Measurements from ENCODE around the gene CDPF1. TPM values are rescaled to one million over a fixed set of nuclear protein-coding genes. Genes with fewer than 3 reads are reported as not detected.

The CDPF1 gene
- total and polyA plus RNA-seq, 2 donors (not counting 3 experiments of a cell fraction or from before 2014, with no cell fraction given) = 9.7 to 9.9 TPM

GRCh38 chr22:46239261-46240048 lies 10.6 kb downstream of the CDPF1 start:
- intact Hi-C loops (cut with micrococcal nuclease) (no loop called here), dilution Hi-C loops (cut with MboI; ENCODE audit: extremely low pct_ligation_motif_present, low sequenced_read_pairs) (no loop called here)
- no peak overlapping the region for H2AFZ ChIP-seq (ENCODE audit: low read depth, low read length)
- no peaks in the 10 kb centered on the region for H3K36me3 ChIP-seq (ENCODE audit: control insufficient read depth in 2 of 2, extremely low read depth in 1 of 2, insufficient read depth in 2 of 2, low read length in 2 of 2)
- H3K27ac ChIP-seq (ENCODE audit: insufficient read depth, low read depth, low read length) = no peak overlapping the region
- H3K4me2 ChIP-seq (ENCODE audit: insufficient read depth, low read length) = no peak overlapping the region
- H3K27me3 ChIP-seq (ENCODE audit: control insufficient read depth in 2 of 2, insufficient read depth in 2 of 2, low read length in 2 of 2) = no peaks in the 10 kb centered on the region
- H3K4me3 ChIP-seq (replicated peaks in 1 of 3; ENCODE audit: insufficient read depth in 1 of 3, low read depth in 1 of 3, low read length in 3 of 3) = no peak overlapping the region
- no peaks in the 10 kb centered on the region for H3K9me1 ChIP-seq (replicated peaks; ENCODE audit: control insufficient read depth, extremely low read depth, insufficient read depth, low read length)
- H3K9ac ChIP-seq (replicated peaks; ENCODE audit: extremely low read depth, insufficient read depth, low read length) = no peak overlapping the region
- no peaks in the 10 kb centered on the region for H3K9me3 ChIP-seq (replicated peaks; ENCODE audit: control insufficient read depth, insufficient read depth, low read length)
- CTCF ChIA-PET = no interaction called here
- no peaks in the 10 kb centered on the region for H3K79me2 ChIP-seq (ENCODE audit: control insufficient read depth, insufficient read depth, low read length)
- H3K4me1 ChIP-seq (ENCODE audit: control insufficient read depth, extremely low read depth, insufficient read depth, low read length) = no peaks in the 10 kb centered on the region
- no peak for DNase-seq (ENCODE audit: low read depth, low spot score)
- no peak for FAIRE-seq
- TF ChIP-seq MAX (IDR thresholded peaks at IDR 0.05; ENCODE audit: insufficient read depth, insufficient read length) (no peak), EZH2 (IDR thresholded peaks at IDR 0.05; ENCODE audit: borderline replicate concordance, low read depth, low read length, severe bottlenecking) (no peak), POLR2AphosphoS5 (IDR thresholded peaks at IDR 0.05; ENCODE audit: insufficient read depth, low read depth, low read length) (no peak), JUN (IDR thresholded peaks at IDR 0.05; ENCODE audit: borderline replicate concordance, insufficient read depth, insufficient read length, low read depth) (no peak), MYC (IDR thresholded peaks at IDR 0.05; ENCODE audit: low read depth, low read length) (no peak), CTCF (IDR thresholded peaks at IDR 0.05; ENCODE audit: extremely low read depth in 1 of 2, insufficient read depth in 1 of 2, low read depth in 1 of 2, low read length in 2 of 2) (no peak), POLR2A (IDR thresholded peaks at IDR 0.05; ENCODE audit: low read depth, low read length) (no peak), FOS (IDR thresholded peaks at IDR 0.05; ENCODE audit: borderline replicate concordance, insufficient read depth, low read length) (no peak), GATA2 (IDR thresholded peaks at IDR 0.05; ENCODE audit: insufficient read depth, insufficient read length, low read depth, low read length) (no peak)
- POLR2A ChIA-PET = no interaction called here
- no TSS peak for BruUV-seq (replicated peaks)
- H4K20me1 ChIP-seq (replicated peaks; ENCODE audit: control insufficient read depth, extremely low read depth, insufficient read depth, low read length) = no peaks in the 10 kb centered on the region

All from endothelial cell of umbilical vein (primary cell).